GM19468 (cell line): ENCODE results near the gene SLC30A2.

ENCODE experiments used
- ATAC-seq: cut with Tn5 transposase; IDR thresholded peaks from one replicate; pipeline ENCODE4 v1.9.1; 2021; ENCODE audit warnings: mild to moderate bottlenecking, moderate library complexity, moderate number of reproducible peaks; ENCODE audit not compliant: unreplicated experiment; ENCODE audit errors: extremely low read depth

SLC30A2 gene

GRCh38 chr1:26027716-26028489, 18.0 kb downstream of the SLC30A2 start:
- no peak for ATAC-seq

GRCh38 chr1:26025517-26025916, 20.4 kb downstream of the SLC30A2 start:
- ATAC-seq = no peak

GRCh38 chr1:26025060-26025459, 20.9 kb downstream of the SLC30A2 start:
- ATAC-seq = no peak

- no peak for ATAC-seq
Measured at GRCh38 chr1:26023826-26024225, 22.1 kb downstream of the SLC30A2 start.

- ATAC-seq = no peak
Measured at GRCh38 chr1:26023009-26023408, 22.9 kb downstream of the SLC30A2 start.

GRCh38 chr1:26022404-26022779, 23.5 kb downstream of the SLC30A2 start:
- no peak for ATAC-seq

- no peak for ATAC-seq
Measured at GRCh38 chr1:26021647-26022403, 24.1 kb downstream of the SLC30A2 start, which contains the start of gene EXTL1. TSS of gene EXTL1 (plus strand) at chr1:26021775. CDS start at chr1:26022647, 872 bp downstream.

GRCh38 chr1:26020941-26021646, 24.8 kb downstream of the SLC30A2 start:
- no peak for ATAC-seq

- no peak for ATAC-seq
Measured at GRCh38 chr1:26020330-26020768, 25.6 kb downstream of the SLC30A2 start.

GRCh38 chr1:26019641-26020315, 26.1 kb downstream of the SLC30A2 start:
- no peak for ATAC-seq

- ATAC-seq = no peak
Measured at GRCh38 chr1:26017606-26018005, 28.3 kb downstream of the SLC30A2 start.

- no peak for ATAC-seq
Measured at GRCh38 chr1:26016953-26017545, 28.9 kb downstream of the SLC30A2 start.

- no peak for ATAC-seq
Measured at GRCh38 chr1:26016258-26016952, 29.5 kb downstream of the SLC30A2 start.

GRCh38 chr1:26015358-26015757, 30.6 kb downstream of the SLC30A2 start:
- no peak for ATAC-seq

- ATAC-seq = no peak
Measured at GRCh38 chr1:26014179-26014578, 31.7 kb downstream of the SLC30A2 start.

GRCh38 chr1:26012864-26013263, 33.1 kb downstream of the SLC30A2 start:
- no peak for ATAC-seq

- ATAC-seq = no peak
Measured at GRCh38 chr1:26010825-26011224, 35.1 kb downstream of the SLC30A2 start.

GRCh38 chr1:26009796-26010447, 36.0 kb downstream of the SLC30A2 start:
- ATAC-seq = no peak

- no peak for ATAC-seq
Measured at GRCh38 chr1:26006710-26007109, 39.2 kb downstream of the SLC30A2 start.
